ENCODE measurements around the gene SUSD5.

Gene SUSD5

DNA sequence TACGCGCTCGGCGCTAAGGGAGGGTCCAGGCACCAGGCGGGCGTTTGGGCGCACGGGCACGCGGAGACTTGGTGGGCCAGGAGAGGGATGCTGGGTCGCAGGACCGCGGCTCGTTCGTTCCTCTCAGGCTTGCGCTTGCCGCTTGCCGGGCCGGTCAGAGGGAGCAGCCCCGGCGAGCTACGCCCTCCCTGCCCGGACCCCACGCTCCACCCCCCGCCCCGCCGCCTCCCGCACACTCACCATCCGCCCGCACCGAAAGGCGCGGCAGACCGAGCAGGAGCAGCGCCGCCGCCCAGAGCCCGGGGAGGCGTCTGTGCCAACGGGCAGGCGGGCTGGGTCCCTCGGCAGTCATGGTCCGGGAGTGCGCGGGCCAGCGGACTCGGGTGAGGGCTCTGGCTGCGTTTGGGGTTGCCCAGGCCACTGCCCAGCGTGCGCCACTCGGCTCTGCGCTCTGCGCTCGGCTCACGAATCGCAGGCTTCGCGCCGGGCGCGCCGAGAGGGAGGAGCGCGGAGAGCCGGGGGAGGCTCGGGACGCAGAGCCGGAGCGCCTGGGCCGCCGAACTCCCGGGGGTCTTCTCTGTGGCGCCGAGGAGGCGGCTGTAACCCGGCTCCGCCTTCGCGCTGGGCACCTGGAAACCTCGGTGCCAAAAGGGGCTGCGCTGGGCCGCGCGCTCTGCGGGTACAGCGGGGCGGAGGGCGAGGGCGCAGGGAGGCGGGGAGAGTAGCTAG lies at the start of gene SUSD5:
Gene SUSD5 (minus strand): TSS at position 365 of the 729 bp plus-strand sequence. CDS start 13 bp downstream, at position 352.
- peaks cover 19% of the 10 kb centered on the region for H3K27me3 Mint-ChIP-seq

GRCh38 chr3:33260104-33260503 lies 41.5 kb upstream of the SUSD5 start:
- H3K27ac Mint-ChIP-seq, result no peak overlapping the region
- H3K4me1 Mint-ChIP-seq (ENCODE audit: low read depth), result no peaks in the 10 kb centered on the region
- H3K4me3 Mint-ChIP-seq, result no peak overlapping the region
- H3K27me3 Mint-ChIP-seq, result peaks cover 4% of the 10 kb centered on the region
- H3K36me3 Mint-ChIP-seq, result no peaks in the 10 kb centered on the region
- H3K9me3 Mint-ChIP-seq (ENCODE audit: low read depth), result peaks cover 12% of the 10 kb centered on the region

More for the DNA sequence above, at the start of gene SUSD5:
- Mint-ChIP-seq H3K9me3 (ENCODE audit: low read depth) (no peaks in the 10 kb centered on the region), H3K27ac (no peak within 1 kb of the TSS), H3K4me3 (peak within 1 kb of the TSS; percentile 25), H3K36me3 (no peaks in the 10 kb centered on the region), H3K4me1 (ENCODE audit: low read depth) (peaks cover 5% of the 10 kb centered on the region)

DNA sequence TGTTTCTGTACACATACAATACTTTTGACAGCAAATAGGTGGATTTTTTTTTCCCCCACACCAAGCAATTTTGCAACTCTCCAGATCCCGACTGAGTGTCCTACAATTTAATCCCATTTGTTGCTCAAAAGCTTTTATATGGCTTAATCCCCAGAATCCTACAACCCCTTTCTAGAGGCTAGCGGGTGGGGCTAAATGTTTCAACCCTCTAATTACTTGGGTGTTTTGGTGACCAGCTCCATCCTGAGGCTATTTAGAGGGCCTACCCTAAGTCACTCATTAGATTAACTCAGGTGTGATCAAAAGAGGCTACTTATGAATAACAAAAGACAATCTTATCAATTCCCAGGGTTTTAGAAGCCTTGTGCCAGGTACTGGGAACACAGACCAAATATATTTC lies 37.6 kb upstream of the SUSD5 start:
- no peaks in the 10 kb centered on the region for H3K36me3 Mint-ChIP-seq
- no peak overlapping the region for H3K27ac Mint-ChIP-seq
- no peaks in the 10 kb centered on the region for H3K9me3 Mint-ChIP-seq (ENCODE audit: low read depth)
- peaks cover 11% of the 10 kb centered on the region for H3K27me3 Mint-ChIP-seq
- H3K4me1 Mint-ChIP-seq (ENCODE audit: low read depth), result no peaks in the 10 kb centered on the region
- no peak overlapping the region for H3K4me3 Mint-ChIP-seq

DNA sequence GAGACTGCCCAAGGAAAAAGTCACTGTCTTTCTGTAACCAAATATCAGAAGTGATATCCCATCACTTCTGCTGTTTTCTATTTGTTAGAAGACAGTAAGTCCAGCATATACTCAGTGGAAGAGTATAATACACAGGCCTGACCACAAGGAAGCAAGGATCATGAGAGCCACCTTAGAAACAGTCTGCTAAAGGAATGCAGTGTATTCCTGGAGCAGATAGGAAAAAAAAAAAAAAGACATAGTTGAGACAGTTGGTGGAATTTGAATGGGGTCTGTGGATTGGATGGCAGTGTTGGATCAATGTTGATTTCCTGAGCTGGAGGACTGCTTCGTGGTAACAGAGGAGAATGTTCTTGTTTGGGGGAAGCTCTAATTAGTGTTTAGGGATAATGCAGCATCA lies 32.1 kb upstream of the SUSD5 start:
- H3K36me3 Mint-ChIP-seq, result no peaks in the 10 kb centered on the region
- no peak overlapping the region for H3K27ac Mint-ChIP-seq
- H3K9me3 Mint-ChIP-seq (ENCODE audit: low read depth), result no peaks in the 10 kb centered on the region
- peaks cover 13% of the 10 kb centered on the region for H3K27me3 Mint-ChIP-seq
- H3K4me1 Mint-ChIP-seq (ENCODE audit: low read depth), result no peaks in the 10 kb centered on the region
- H3K4me3 Mint-ChIP-seq, result no peak overlapping the region

DNA sequence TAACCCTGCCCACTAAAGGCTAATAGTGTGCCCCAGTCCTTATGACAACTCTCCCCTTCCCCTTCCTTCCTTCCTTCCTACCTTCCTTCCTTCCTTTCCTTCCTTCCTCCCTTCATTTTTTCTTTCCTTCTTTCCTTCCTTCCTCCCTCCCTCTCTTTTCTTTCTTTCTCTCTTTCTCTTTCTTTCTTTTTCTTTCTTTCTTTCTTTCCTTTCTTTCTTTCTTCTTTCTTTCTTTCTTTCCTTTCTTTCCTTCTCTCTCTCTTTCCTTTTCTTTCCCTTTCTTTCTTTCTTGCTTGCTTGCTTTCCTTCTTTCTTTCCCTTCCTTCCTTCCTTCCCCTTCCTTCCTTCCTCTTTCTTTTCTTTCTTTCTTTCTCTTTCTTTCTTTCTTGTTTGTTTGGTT lies 28.2 kb upstream of the SUSD5 start:
- H3K9me3 Mint-ChIP-seq (ENCODE audit: low read depth), result no peaks in the 10 kb centered on the region
- H3K36me3 Mint-ChIP-seq, result no peaks in the 10 kb centered on the region
- no peak overlapping the region for H3K27ac Mint-ChIP-seq
- no peak overlapping the region for H3K4me3 Mint-ChIP-seq
- peaks cover 4% of the 10 kb centered on the region for H3K27me3 Mint-ChIP-seq
- H3K4me1 Mint-ChIP-seq (ENCODE audit: low read depth), result no peaks in the 10 kb centered on the region

DNA sequence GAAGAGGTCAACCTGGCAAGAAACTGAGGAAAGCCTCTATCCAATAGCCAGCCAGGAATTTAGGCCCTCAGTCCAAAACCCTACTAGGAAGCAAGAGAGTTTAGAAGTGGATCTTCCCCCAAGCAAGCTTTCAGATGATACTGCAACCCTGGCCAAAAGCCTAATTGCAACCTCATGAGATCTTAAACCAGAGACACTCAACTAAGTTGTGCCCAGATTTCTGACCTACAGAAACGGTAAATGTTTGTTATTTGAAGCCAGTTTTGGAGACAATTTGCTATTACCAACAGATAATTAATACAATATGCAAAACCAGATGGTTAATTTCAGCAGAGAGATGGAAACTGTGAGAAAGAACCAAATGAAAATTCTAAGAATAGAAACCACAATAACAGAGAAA lies 21.7 kb upstream of the SUSD5 start:
- H3K4me3 Mint-ChIP-seq, result no peak overlapping the region
- no peak overlapping the region for H3K27ac Mint-ChIP-seq
- peaks cover 15% of the 10 kb centered on the region for H3K27me3 Mint-ChIP-seq
- H3K9me3 Mint-ChIP-seq (ENCODE audit: low read depth), result peaks cover 15% of the 10 kb centered on the region
- peaks cover 4% of the 10 kb centered on the region for H3K36me3 Mint-ChIP-seq
- no peaks in the 10 kb centered on the region for H3K4me1 Mint-ChIP-seq (ENCODE audit: low read depth)

GRCh38 chr3:33238923-33239322 lies 20.3 kb upstream of the SUSD5 start:
- Mint-ChIP-seq H3K4me1 (ENCODE audit: low read depth) (no peaks in the 10 kb centered on the region), H3K27ac (no peak overlapping the region), H3K4me3 (no peak overlapping the region), H3K9me3 (ENCODE audit: low read depth) (peaks cover 15% of the 10 kb centered on the region), H3K27me3 (peaks cover 17% of the 10 kb centered on the region), H3K36me3 (peaks cover 4% of the 10 kb centered on the region)

DNA sequence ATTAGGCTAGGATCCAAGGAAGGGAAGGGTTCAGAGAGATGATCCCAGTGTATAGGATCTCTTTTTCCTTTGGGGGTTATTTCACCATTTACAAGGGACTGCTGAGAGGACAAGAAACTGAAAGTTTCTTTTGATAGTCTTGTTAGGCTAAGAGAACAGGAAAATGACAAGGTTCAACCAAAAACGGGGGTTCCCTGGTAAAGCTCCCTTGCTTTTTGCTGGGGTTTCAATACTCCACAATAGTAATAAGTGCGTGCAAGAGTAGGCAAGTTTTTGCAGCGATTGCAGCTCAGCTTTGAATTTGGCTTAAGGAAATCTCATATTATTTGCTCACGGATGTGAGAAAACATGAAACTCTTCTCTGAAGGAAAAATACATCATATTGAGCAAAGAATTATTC lies 18.8 kb upstream of the SUSD5 start:
- Mint-ChIP-seq H3K4me1 (ENCODE audit: low read depth) (no peaks in the 10 kb centered on the region), H3K27me3 (peaks cover 19% of the 10 kb centered on the region), H3K4me3 (no peak overlapping the region), H3K27ac (no peak overlapping the region), H3K9me3 (ENCODE audit: low read depth) (peaks cover 15% of the 10 kb centered on the region), H3K36me3 (peaks cover 4% of the 10 kb centered on the region)

DNA sequence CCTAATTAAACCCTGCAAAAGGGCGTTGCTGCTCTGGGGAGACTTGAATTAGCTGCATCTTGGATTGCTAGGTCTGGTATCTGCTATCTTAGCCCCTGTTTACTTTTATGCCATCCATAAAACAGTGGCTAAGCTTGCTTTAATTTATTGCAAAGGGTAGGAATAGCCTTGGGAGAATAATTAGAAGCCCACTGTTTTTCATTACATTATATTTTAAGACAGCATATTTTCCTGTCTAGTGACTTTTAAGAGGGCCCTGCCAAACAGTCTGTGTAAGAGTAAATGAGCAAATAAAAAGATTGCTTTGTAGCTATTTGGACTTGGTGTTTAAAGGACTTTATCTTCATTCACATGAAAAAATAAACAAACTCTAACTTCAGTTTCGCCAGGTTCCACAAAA lies 17.4 kb upstream of the SUSD5 start:
- H3K27ac Mint-ChIP-seq, result no peak overlapping the region
- H3K36me3 Mint-ChIP-seq, result peaks cover 4% of the 10 kb centered on the region
- H3K9me3 Mint-ChIP-seq (ENCODE audit: low read depth), result peaks cover 15% of the 10 kb centered on the region
- H3K4me3 Mint-ChIP-seq, result no peak overlapping the region
- peaks cover 22% of the 10 kb centered on the region for H3K27me3 Mint-ChIP-seq
- H3K4me1 Mint-ChIP-seq (ENCODE audit: low read depth), result no peaks in the 10 kb centered on the region

DNA sequence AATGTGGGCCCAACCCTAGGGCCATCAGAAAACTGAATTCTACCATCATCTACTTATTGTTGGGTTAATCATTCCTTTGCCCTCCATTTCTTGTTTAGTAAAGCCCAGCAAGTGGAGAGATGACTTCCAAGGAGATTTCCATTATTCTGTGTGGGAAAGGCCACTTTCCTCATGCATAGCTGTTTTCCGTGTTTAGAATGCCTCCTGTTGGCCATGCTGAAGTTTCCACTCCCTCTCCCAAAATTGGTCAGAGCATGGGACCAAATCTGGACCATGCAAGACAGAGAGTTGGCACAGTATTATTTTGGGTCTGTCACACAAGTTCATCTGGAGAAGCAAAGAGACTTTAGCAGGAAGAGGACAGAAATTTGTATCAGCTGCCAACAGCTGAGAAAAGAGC lies 15.3 kb upstream of the SUSD5 start:
- Mint-ChIP-seq H3K27me3 (peaks cover 21% of the 10 kb centered on the region), H3K36me3 (no peaks in the 10 kb centered on the region), H3K9me3 (ENCODE audit: low read depth) (peaks cover 1% of the 10 kb centered on the region), H3K4me3 (no peak overlapping the region), H3K4me1 (ENCODE audit: low read depth) (no peaks in the 10 kb centered on the region), H3K27ac (no peak overlapping the region)

GRCh38 chr3:33231756-33232465 lies 13.3 kb upstream of the SUSD5 start:
- Mint-ChIP-seq H3K4me1 (ENCODE audit: low read depth) (no peaks in the 10 kb centered on the region), H3K27ac (no peak overlapping the region), H3K27me3 (peaks cover 21% of the 10 kb centered on the region), H3K36me3 (no peaks in the 10 kb centered on the region), H3K4me3 (no peak overlapping the region), H3K9me3 (ENCODE audit: low read depth) (no peaks in the 10 kb centered on the region)

GRCh38 chr3:33229947-33230346 lies 11.3 kb upstream of the SUSD5 start:
- Mint-ChIP-seq H3K27me3 (peaks cover 15% of the 10 kb centered on the region), H3K4me3 (no peak overlapping the region)

DNA sequence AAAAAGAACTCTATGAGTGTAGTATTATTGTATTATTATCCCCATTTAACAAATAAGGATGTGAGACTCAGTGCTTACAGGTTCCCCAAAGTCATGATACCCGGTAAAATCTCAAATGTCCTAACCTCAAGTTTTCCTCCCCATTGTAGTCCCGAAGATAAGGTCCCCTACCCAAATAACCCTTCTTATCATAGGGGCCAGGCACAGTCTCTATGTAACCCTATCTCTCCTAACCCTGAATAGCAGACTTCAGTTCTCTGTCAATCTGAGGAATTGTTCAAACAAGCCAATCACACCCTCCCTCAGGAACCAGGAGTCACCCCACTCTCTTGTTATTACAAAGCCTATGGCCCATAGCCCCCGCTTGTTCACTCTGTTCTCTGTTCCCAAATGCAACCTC lies 10.5 kb upstream of the SUSD5 start:
- Mint-ChIP-seq H3K4me3 (no peak overlapping the region), H3K27me3 (peaks cover 18% of the 10 kb centered on the region), H3K27ac (no peak overlapping the region), H3K36me3 (no peaks in the 10 kb centered on the region), H3K4me1 (ENCODE audit: low read depth) (no peaks in the 10 kb centered on the region), H3K9me3 (ENCODE audit: low read depth) (no peaks in the 10 kb centered on the region)

More at GRCh38 chr3:33229947-33230346, 11.3 kb upstream of the SUSD5 start:
- H3K4me1 Mint-ChIP-seq (ENCODE audit: low read depth), result no peaks in the 10 kb centered on the region
- no peaks in the 10 kb centered on the region for H3K9me3 Mint-ChIP-seq (ENCODE audit: low read depth)
- no peak overlapping the region for H3K27ac Mint-ChIP-seq
- H3K36me3 Mint-ChIP-seq, result no peaks in the 10 kb centered on the region

- Mint-ChIP-seq H3K36me3 (no peaks in the 10 kb centered on the region), H3K4me3 (no peak overlapping the region), H3K4me1 (ENCODE audit: low read depth) (peaks cover 5% of the 10 kb centered on the region), H3K9me3 (ENCODE audit: low read depth) (no peaks in the 10 kb centered on the region), H3K27ac (no peak overlapping the region), H3K27me3 (peaks cover 20% of the 10 kb centered on the region)
These were observed 2.6 kb upstream of the SUSD5 start for GRCh38 chr3:33221241-33221640.

DNA sequence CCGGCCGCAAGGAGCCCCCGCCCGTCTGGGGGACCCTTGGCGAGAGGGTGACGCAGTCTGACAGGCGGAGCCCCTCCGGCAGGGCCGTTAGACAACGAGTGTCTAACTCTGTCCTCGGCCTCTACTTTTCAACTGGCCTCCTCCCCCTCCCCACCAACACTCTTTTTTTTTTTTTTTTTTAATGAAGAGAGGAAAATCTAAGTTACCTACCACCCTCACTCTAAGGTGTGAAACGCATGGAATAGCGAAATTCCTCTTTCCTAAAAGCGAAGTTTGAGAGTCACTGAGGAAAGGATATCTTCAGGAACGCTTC lies 521 bp upstream of the SUSD5 start:
- Mint-ChIP-seq H3K36me3 (no peaks in the 10 kb centered on the region), H3K27ac (no peak overlapping the region), H3K4me1 (ENCODE audit: low read depth) (peaks cover 5% of the 10 kb centered on the region), H3K4me3 (no peak overlapping the region), H3K9me3 (ENCODE audit: low read depth) (no peaks in the 10 kb centered on the region), H3K27me3 (peaks cover 20% of the 10 kb centered on the region)

Data from activated naive CD8-positive, alpha-beta T cell (primary cell).